ENCODE data around the gene SIDT1. TPM values are rescaled to one million over a fixed set of nuclear protein-coding genes. Genes with fewer than 3 reads are reported as not detected.

The SIDT1 gene
- total RNA-seq, 4 donors from 2014 or later: 35.6 to 134 (median 83.4) TPM

DNA sequence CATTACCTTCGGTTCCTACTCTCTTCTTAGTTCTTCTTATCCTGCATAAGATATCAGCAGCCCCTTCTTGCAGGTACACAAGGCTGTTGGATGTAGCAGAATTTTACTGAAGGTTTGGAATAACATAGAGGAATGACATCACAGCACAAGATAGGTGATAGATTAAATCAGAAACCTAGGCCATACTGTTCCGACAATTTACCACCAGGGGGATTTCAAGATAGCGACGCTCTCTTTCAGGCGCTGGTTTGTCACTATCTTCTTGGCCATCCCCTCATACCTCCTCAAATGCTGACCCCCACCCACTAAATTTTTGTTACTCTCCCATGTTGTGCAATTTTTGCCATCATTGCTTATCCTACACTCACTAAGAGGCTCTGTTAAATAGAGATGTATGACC, 3.5 kb downstream of the SIDT1 start:
- H3K36me3 ChIP-seq: no peaks in the 10 kb centered on the region
- no peaks in the 10 kb centered on the region for H3K9me3 ChIP-seq
- DNase-seq: no peak
- H3K4me3 ChIP-seq: no peak overlapping the region
- in situ Hi-C loops (cut with MboI; ENCODE audit: low pct_ligation_motif_present in 1 of 4, low pct_unique_long_range_greater_than_20kb in 1 of 4, low sequenced_read_pairs in 3 of 4): no loop called here
- intact Hi-C loops (cut with DNase I; ENCODE audit: low total_unique reads): no loop called here
- TF ChIP-seq POLR2A (IDR thresholded peaks at IDR 0.05): no peak
- TF ChIP-seq, protein P1, sequence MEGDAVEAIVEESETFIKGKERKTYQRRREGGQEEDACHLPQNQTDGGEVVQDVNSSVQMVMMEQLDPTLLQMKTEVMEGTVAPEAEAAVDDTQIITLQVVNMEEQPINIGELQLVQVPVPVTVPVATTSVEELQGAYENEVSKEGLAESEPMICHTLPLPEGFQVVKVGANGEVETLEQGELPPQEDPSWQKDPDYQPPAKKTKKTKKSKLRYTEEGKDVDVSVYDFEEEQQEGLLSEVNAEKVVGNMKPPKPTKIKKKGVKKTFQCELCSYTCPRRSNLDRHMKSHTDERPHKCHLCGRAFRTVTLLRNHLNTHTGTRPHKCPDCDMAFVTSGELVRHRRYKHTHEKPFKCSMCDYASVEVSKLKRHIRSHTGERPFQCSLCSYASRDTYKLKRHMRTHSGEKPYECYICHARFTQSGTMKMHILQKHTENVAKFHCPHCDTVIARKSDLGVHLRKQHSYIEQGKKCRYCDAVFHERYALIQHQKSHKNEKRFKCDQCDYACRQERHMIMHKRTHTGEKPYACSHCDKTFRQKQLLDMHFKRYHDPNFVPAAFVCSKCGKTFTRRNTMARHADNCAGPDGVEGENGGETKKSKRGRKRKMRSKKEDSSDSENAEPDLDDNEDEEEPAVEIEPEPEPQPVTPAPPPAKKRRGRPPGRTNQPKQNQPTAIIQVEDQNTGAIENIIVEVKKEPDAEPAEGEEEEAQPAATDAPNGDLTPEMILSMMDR (IDR thresholded peaks at IDR 0.05): peak in 4 of 5 experiments; percentile 11 to 33 (median 21)
- WGBS, 2 donors (ENCODE audit: low coverage in 1 of 2): 61 to 86% methylated on average over 5 of the region's 5 CpGs
- H3K27ac ChIP-seq: peak overlapping the region; percentile 55 to 78 (median 66)
- H3K27me3 ChIP-seq: peaks cover 13% of the 10 kb centered on the region
- peaks cover 3 to 51% (median 13%) of the 10 kb centered on the region in 4 donors for H3K4me1 ChIP-seq

DNA sequence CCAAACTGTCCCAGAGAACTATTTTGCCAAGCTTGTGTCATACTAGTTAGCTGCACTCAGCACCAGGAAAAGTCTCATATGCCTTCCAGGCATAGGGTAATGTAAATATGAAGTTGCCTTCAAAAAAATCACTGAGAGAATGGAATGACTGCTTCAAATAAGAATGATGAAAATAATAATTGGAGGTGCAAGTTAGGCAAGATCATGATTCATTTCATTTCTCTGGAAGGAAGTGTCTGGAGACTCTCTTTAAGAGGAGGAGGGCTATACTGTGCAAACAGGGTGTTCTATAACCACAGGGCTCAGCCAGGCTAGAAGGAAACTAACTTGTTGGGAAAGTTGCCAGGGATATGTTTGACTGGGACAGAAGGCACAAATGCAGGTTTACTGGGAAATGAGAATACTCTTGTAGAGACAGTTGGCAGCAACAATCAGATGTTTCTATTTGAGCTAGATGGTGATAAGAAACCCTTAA, 4.3 kb downstream of the SIDT1 start:
- Histone ChIP-seq H3K4me1 (peaks cover 3 to 46% (median 12%) of the 10 kb centered on the region in 4 donors), H3K9me3 (no peaks in the 10 kb centered on the region), H3K27me3 (peaks cover 12% of the 10 kb centered on the region), H3K27ac (peak overlapping the region; percentile 55 to 78 (median 66)), H3K36me3 (peaks cover 0 to 6% (median 0%) of the 10 kb centered on the region in 4 donors), H3K4me3 (no peak overlapping the region)
- peak; percentile 15 for DNase-seq
- TF ChIP-seq POLR2A (IDR thresholded peaks at IDR 0.05) (no peak), POLR2AphosphoS5 (IDR thresholded peaks at IDR 0.05) (peak in 2 of 3 donors; percentile 12 to 21), EP300 (IDR thresholded peaks at IDR 0.05; ENCODE audit: low read depth) (no peak)
- TF ChIP-seq, protein P1 (IDR thresholded peaks at IDR 0.05): no peak
- intact Hi-C loops (cut with DNase I; ENCODE audit: low total_unique reads) (no loop called here), in situ Hi-C loops (cut with MboI; ENCODE audit: low pct_ligation_motif_present in 1 of 4, low pct_unique_long_range_greater_than_20kb in 1 of 4, low sequenced_read_pairs in 3 of 4) (no loop called here)

DNA sequence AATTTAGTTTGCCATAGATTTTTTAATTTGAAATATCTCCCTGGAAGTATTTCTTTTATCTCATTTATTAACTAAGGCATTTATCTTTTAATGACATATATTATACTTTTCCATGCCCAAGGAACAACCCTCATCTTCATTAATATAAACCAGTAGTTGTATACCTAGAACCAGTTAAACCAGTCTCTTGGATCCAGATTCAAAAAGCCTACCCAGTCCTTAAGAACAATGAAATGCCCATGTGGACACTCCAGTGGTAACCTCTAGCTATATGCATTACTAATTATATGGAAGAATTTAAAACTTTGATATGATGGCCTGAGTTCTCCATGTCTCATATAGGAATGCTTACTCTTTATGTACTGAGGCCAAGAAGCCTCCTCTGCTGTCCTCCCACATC, 4.8 kb downstream of the SIDT1 start:
- no peak for TF ChIP-seq POLR2AphosphoS5 (IDR thresholded peaks at IDR 0.05)
- no peak for TF ChIP-seq POLR2A (IDR thresholded peaks at IDR 0.05)
- no peak for TF ChIP-seq EP300 (IDR thresholded peaks at IDR 0.05; ENCODE audit: low read depth)
- TF ChIP-seq, protein P1 (IDR thresholded peaks at IDR 0.05): no peak
- peaks cover 3 to 42% (median 10%) of the 10 kb centered on the region in 4 donors for H3K4me1 ChIP-seq
- in situ Hi-C loops (cut with MboI; ENCODE audit: low pct_ligation_motif_present in 1 of 4, low pct_unique_long_range_greater_than_20kb in 1 of 4, low sequenced_read_pairs in 3 of 4): no loop called here
- peaks cover 0 to 7% (median 0%) of the 10 kb centered on the region in 4 donors for H3K36me3 ChIP-seq
- peaks cover 7% of the 10 kb centered on the region for H3K27me3 ChIP-seq
- H3K9me3 ChIP-seq: no peaks in the 10 kb centered on the region
- intact Hi-C loops (cut with DNase I; ENCODE audit: low total_unique reads): no loop called here
- H3K4me3 ChIP-seq: no peak overlapping the region
- peak overlapping the region; percentile 55 to 78 (median 66) for H3K27ac ChIP-seq
- DNase-seq: no peak

DNA sequence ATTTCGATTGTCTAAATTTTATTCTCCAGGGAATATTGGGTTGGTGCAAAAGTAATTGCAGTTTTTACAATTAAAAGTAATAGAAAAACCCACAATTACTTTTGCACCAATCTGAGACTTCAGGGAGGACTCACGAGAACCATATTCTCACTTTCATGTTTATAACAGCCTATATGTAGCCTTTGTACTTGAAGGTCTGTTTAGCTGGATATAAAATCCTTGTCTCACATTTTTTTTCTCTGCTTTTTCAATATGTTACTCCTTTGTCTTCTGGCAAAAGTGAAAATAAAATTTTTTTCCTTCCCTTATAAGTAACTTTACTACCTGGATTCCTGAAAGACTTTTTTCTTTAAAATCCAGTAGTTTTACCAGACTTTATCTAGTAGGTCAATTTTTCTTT, 9.2 kb downstream of the SIDT1 start:
- Histone ChIP-seq H3K4me3 (no peak overlapping the region), H3K9me3 (no peaks in the 10 kb centered on the region), H3K4me1 (peaks cover 1 to 14% (median 8%) of the 10 kb centered on the region in 4 donors), H3K27me3 (no peaks in the 10 kb centered on the region), H3K36me3 (peaks cover 0 to 7% (median 0%) of the 10 kb centered on the region in 4 donors), H3K27ac (no peak overlapping the region)
- intact Hi-C loops (cut with DNase I; ENCODE audit: low total_unique reads) (no loop called here), in situ Hi-C loops (cut with MboI; ENCODE audit: low pct_ligation_motif_present in 1 of 4, low pct_unique_long_range_greater_than_20kb in 1 of 4, low sequenced_read_pairs in 3 of 4) (no loop called here)
- WGBS, 2 donors (ENCODE audit: low coverage in 1 of 2): 91% methylated on average over 2 of the region's 2 CpGs
- no peak for DNase-seq
- TF ChIP-seq EP300 (IDR thresholded peaks at IDR 0.05; ENCODE audit: low read depth) (no peak), POLR2A (IDR thresholded peaks at IDR 0.05) (no peak), POLR2AphosphoS5 (IDR thresholded peaks at IDR 0.05) (no peak)
- TF ChIP-seq, protein P1 (IDR thresholded peaks at IDR 0.05): no peak

Data from transverse colon (tissue), 4 donors.